A673 (cell line): ENCODE data around the gene ATF2.

Experiments
- EZH2 ChIP-seq: fragments of 200-600 bp; sonication (generic); IDR thresholded peaks from 2 replicates; pipeline ENCODE4 v1.6.1; 2017; ENCODE audit warnings: borderline replicate concordance, low read depth, mild to moderate bottlenecking, mixed read lengths, antibody characterized with exemption, low read length; ENCODE audit not compliant: poor library complexity, severe bottlenecking
- TF ChIP-seq, protein P1 (sequence below): fragments of 300-800, 200-600 bp; sonication (generic); conservative IDR thresholded peaks from 2 replicates; pipeline ENCODE4 v1.5.1; 2017; ENCODE audit warnings: low read depth, mild to moderate bottlenecking, antibody characterized with exemption, low read length, moderate library complexity, mixed read lengths

GRCh38 chr2:175195012-175195411 lies 27.0 kb upstream of the ATF2 start:
- TF ChIP-seq, protein P1, sequence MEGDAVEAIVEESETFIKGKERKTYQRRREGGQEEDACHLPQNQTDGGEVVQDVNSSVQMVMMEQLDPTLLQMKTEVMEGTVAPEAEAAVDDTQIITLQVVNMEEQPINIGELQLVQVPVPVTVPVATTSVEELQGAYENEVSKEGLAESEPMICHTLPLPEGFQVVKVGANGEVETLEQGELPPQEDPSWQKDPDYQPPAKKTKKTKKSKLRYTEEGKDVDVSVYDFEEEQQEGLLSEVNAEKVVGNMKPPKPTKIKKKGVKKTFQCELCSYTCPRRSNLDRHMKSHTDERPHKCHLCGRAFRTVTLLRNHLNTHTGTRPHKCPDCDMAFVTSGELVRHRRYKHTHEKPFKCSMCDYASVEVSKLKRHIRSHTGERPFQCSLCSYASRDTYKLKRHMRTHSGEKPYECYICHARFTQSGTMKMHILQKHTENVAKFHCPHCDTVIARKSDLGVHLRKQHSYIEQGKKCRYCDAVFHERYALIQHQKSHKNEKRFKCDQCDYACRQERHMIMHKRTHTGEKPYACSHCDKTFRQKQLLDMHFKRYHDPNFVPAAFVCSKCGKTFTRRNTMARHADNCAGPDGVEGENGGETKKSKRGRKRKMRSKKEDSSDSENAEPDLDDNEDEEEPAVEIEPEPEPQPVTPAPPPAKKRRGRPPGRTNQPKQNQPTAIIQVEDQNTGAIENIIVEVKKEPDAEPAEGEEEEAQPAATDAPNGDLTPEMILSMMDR = no peak
- no peak for TF ChIP-seq EZH2
